GM21367 (cell line): ENCODE data around the gene CDKL1.

ENCODE experiments used
- ATAC-seq: cut with Tn5 transposase; IDR thresholded peaks from one replicate; pipeline ENCODE4 v1.9.1; 2021; ENCODE audit not compliant: unreplicated experiment

CDKL1 gene

DNA sequence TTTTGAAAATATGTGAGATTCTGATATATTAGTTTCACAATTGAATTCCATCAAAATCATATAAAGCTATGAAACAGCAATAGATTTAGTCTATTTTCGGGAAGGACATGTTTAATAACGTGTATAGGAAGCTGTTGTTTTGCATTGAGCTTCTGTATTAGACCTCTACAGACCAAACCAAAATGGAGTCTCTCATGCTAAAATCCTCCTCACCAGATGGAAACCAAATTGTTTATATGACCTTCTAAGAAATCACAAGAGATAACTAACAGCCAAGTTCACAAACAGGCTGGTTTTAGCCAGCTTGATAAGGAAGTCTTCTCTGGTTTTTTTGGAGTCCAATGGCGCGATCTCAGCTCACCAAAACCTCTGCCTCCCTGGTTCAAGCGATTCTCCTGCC lies 108.5 kb downstream of the CDKL1 start:
- no peak for ATAC-seq

DNA sequence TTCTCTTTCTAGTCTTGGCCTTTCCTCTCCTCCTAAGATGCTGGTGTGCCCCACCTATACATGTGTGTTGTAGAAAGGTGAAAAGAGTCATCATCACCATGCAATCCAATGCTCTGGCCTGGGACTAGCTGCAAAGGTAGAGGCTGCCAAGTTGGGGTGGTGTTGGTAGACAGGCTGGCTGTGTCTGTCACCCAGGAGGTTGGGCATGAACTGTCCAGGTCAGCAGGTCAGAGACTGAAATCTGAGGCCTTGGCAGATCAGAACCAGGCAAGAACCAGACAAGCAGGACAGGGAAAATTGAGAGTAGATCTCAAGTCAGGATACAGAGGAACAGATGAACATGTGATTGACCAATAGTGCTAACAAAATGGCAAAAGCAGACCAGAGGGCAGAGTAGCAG lies 110.8 kb downstream of the CDKL1 start:
- no peak for ATAC-seq
